ENCODE results near the gene SEPHS1. TPM values are rescaled to one million over a fixed set of nuclear protein-coding genes. Genes with fewer than 3 reads are reported as not detected.

SEPHS1 gene
- total and polyA plus RNA-seq, 2 donors (not counting 3 experiments of a cell fraction or from before 2014, with no cell fraction given) = 40.6 to 55.4 TPM

DNA sequence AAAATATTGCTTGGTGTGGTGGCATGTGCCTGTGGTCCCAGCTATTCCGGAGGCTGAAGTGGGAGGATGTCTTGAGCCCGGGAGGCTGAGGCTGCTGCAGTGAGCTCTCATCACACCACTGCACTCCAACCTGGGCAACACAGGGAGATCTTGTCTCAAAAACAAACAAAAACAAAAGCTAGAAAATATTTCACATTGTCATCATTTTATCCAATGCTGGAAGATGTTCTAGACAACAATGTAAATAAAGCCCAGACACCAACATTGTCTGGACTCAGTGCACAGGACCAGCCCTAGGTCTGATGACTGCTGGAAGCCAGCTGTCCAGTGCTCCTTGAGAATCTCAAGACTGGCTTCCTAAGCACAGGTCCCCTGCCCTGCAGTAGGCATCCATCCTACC, 13.5 kb downstream of the SEPHS1 start:
- TF ChIP-seq JUN (IDR thresholded peaks at IDR 0.05; ENCODE audit: borderline replicate concordance, insufficient read depth, insufficient read length, low read depth) (no peak), GATA2 (IDR thresholded peaks at IDR 0.05; ENCODE audit: insufficient read depth, insufficient read length, low read depth, low read length) (no peak), POLR2AphosphoS5 (IDR thresholded peaks at IDR 0.05; ENCODE audit: insufficient read depth, low read depth, low read length) (no peak), POLR2A (IDR thresholded peaks at IDR 0.05; ENCODE audit: low read depth, low read length) (no peak), EZH2 (IDR thresholded peaks at IDR 0.05; ENCODE audit: borderline replicate concordance, low read depth, low read length, severe bottlenecking) (no peak), FOS (IDR thresholded peaks at IDR 0.05; ENCODE audit: borderline replicate concordance, insufficient read depth, low read length) (no peak), MYC (IDR thresholded peaks at IDR 0.05; ENCODE audit: low read depth, low read length) (no peak)
- TF ChIP-seq, protein P1, sequence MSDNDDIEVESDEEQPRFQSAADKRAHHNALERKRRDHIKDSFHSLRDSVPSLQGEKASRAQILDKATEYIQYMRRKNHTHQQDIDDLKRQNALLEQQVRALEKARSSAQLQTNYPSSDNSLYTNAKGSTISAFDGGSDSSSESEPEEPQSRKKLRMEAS (IDR thresholded peaks at IDR 0.05; ENCODE audit: insufficient read depth, insufficient read length) = no peak
- TF ChIP-seq, protein P2, sequence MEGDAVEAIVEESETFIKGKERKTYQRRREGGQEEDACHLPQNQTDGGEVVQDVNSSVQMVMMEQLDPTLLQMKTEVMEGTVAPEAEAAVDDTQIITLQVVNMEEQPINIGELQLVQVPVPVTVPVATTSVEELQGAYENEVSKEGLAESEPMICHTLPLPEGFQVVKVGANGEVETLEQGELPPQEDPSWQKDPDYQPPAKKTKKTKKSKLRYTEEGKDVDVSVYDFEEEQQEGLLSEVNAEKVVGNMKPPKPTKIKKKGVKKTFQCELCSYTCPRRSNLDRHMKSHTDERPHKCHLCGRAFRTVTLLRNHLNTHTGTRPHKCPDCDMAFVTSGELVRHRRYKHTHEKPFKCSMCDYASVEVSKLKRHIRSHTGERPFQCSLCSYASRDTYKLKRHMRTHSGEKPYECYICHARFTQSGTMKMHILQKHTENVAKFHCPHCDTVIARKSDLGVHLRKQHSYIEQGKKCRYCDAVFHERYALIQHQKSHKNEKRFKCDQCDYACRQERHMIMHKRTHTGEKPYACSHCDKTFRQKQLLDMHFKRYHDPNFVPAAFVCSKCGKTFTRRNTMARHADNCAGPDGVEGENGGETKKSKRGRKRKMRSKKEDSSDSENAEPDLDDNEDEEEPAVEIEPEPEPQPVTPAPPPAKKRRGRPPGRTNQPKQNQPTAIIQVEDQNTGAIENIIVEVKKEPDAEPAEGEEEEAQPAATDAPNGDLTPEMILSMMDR (IDR thresholded peaks at IDR 0.05; ENCODE audit: extremely low read depth in 1 of 2, insufficient read depth in 1 of 2, low read depth in 1 of 2, low read length in 2 of 2) = no peak
- POLR2A ChIA-PET = no interaction called here
- no peak overlapping the region for H3K4me2 ChIP-seq (ENCODE audit: insufficient read depth, low read length)
- FAIRE-seq (no peak), DNase-seq (ENCODE audit: low read depth, low spot score) (no peak)
- H3K27ac ChIP-seq (ENCODE audit: insufficient read depth, low read depth, low read length) = no peak overlapping the region
- H4K20me1 ChIP-seq (replicated peaks; ENCODE audit: control insufficient read depth, extremely low read depth, insufficient read depth, low read length) = no peaks in the 10 kb centered on the region
- no peaks in the 10 kb centered on the region for H3K9me1 ChIP-seq (replicated peaks; ENCODE audit: control insufficient read depth, extremely low read depth, insufficient read depth, low read length)
- H3K4me1 ChIP-seq (ENCODE audit: control insufficient read depth, extremely low read depth, insufficient read depth, low read length) = no peaks in the 10 kb centered on the region
- H3K79me2 ChIP-seq (ENCODE audit: control insufficient read depth, insufficient read depth, low read length) = peaks cover 5% of the 10 kb centered on the region
- no peak overlapping the region for H2AFZ ChIP-seq (ENCODE audit: low read depth, low read length)
- intact Hi-C loops (cut with micrococcal nuclease) = no loop called here
- no peaks in the 10 kb centered on the region for H3K27me3 ChIP-seq (ENCODE audit: control insufficient read depth in 2 of 2, insufficient read depth in 2 of 2, low read length in 2 of 2)
- H3K4me3 ChIP-seq (replicated peaks in 1 of 3; ENCODE audit: insufficient read depth in 1 of 3, low read depth in 1 of 3, low read length in 3 of 3) = no peak overlapping the region
- H3K9ac ChIP-seq (replicated peaks; ENCODE audit: extremely low read depth, insufficient read depth, low read length) = no peak overlapping the region
- BruUV-seq (replicated peaks) = no TSS peak
- H3K36me3 ChIP-seq (ENCODE audit: control insufficient read depth in 2 of 2, extremely low read depth in 1 of 2, insufficient read depth in 2 of 2, low read length in 2 of 2) = peaks cover 14 to 22% of the 10 kb centered on the region in 2 experiments
- CTCF ChIA-PET = interaction anchor here (1.3 kb wide), 1 partner anchor 32 kb away, joined by 5 read pairs; no protein-coding TSS in a partner anchor
- H3K9me3 ChIP-seq (replicated peaks; ENCODE audit: control insufficient read depth, insufficient read depth, low read length) = no peaks in the 10 kb centered on the region
- dilution Hi-C loops (cut with MboI; ENCODE audit: extremely low pct_ligation_motif_present, low sequenced_read_pairs) = no loop called here

Data from endothelial cell of umbilical vein (primary cell).